Prostate gland (tissue), 2 donors: Measurements from ENCODE around the gene FAM120B. TPM values are rescaled to one million over a fixed set of nuclear protein-coding genes. Genes with fewer than 3 reads are reported as not detected.

Experiments
- DNase-seq: peaks from one replicate; pipeline ENCODE4 v3.0.0-alpha.2; 2019; ENCODE audit warnings: low spot score
- H3K27ac ChIP-seq, 2 donors: fragments of 200-600 bp; sonication (generic); 2 replicates each; pipeline ENCODE4 v1.5.1; 2017 to 2019
- H3K27me3 ChIP-seq: fragments of 200-600 bp; sonication (generic); replicated peaks from 2 replicates; pipeline ENCODE4 v1.5.1; 2019; ENCODE audit not compliant: insufficient read depth
- H3K36me3 ChIP-seq, 2 donors: fragments of 200-600 bp; sonication (generic); 1 replicate in 1 of 2; 2 replicates in 1 of 2; pipeline versions ENCODE4 v1.5.1 to v1.8.1; 2017 to 2019
- H3K4me1 ChIP-seq: fragments of 200-600 bp; sonication (generic); replicated peaks from 2 replicates; pipeline ENCODE4 v1.5.1; 2019
- H3K4me3 ChIP-seq, 2 donors: fragments of 200-600 bp; sonication (generic); 2 replicates each; pipeline ENCODE4 v1.5.1; 2017 to 2019
- H3K9me3 ChIP-seq: fragments of 200-600 bp; sonication (generic); 2 replicates; pipeline ENCODE4 v1.5.1; 2017
- CTCF ChIP-seq, 4 experiments: fragments of 200-600 bp in 2 of 4; fragments of 450-650 bp in 2 of 4; sonication (generic) in 2 of 4; IDR thresholded peaks; 1 replicate in 3 of 4; 2 replicates in 1 of 4; pipeline ENCODE4 v1.5.1; 2016 to 2019; ENCODE audit warnings: antibody characterized with exemption in 4 of 4, mild to moderate bottlenecking in 2 of 4, moderate library complexity in 2 of 4
- POLR2A ChIP-seq: fragments of 450-650 bp; IDR thresholded peaks from one replicate; pipeline ENCODE4 v1.6.1; 2016; ENCODE audit warnings: antibody characterized with exemption, mild to moderate bottlenecking
- POLR2AphosphoS5 ChIP-seq: sonication (generic); formaldehyde crosslinking; IDR thresholded peaks from one replicate; pipeline ENCODE4 v1.6.1; 2017; ENCODE audit warnings: antibody characterized with exemption
- WGBS: methylation state at CpG from one replicate; pipeline ENCODE4 v1.1.5; 2018; 5-methylcytosine and 5-hydroxymethylcytosine counted together
- intact Hi-C: fragments of 100-400 bp; cut with DNase I; formaldehyde crosslinking; loops from one replicate; pipeline ENCODE4 v1.14.2; 2022
- total RNA-seq, 2 donors: library from RNA; depleted of rRNA; stranded (reverse); fragments of >200 nt; gene quantifications; one replicate each; pipeline ENCODE4 v1.1.0, GENCODE V29; 2016

FAM120B gene
- total RNA-seq, 2 donors from 2014 or later = 28.8 to 45.0 TPM

- peaks cover 7% of the 10 kb centered on the region for H3K4me1 ChIP-seq
- no peaks in the 10 kb centered on the region for H3K27me3 ChIP-seq
- peaks cover 0 to 4% of the 10 kb centered on the region in 2 donors for H3K36me3 ChIP-seq
- 94% methylated on average over 1 of the region's 1 CpG for WGBS
- no peaks in the 10 kb centered on the region for H3K9me3 ChIP-seq
- no peak overlapping the region for H3K4me3 ChIP-seq
- no peak for DNase-seq
- TF ChIP-seq POLR2AphosphoS5 (no peak), POLR2A (no peak)
- intact Hi-C loops = no loop called here
- no peak overlapping the region for H3K27ac ChIP-seq
These were observed 55.6 kb downstream of the FAM120B start for GRCh38 chr6:170362121-170362520.

- WGBS = 80% methylated on average over 5 of the region's 5 CpGs
- DNase-seq = no peak
- Histone ChIP-seq H3K27ac (no peak overlapping the region), H3K9me3 (no peaks in the 10 kb centered on the region), H3K4me1 (no peaks in the 10 kb centered on the region), H3K27me3 (no peaks in the 10 kb centered on the region), H3K36me3 (peaks cover 0 to 4% of the 10 kb centered on the region in 2 donors), H3K4me3 (no peak overlapping the region)
- TF ChIP-seq POLR2A (no peak), POLR2AphosphoS5 (no peak), CTCF (IDR thresholded peaks at IDR 0.05) (no peak)
- intact Hi-C loops = no loop called here
These were observed 56.7 kb downstream of the FAM120B start for GRCh38 chr6:170363255-170363654.

- H3K4me1 ChIP-seq = no peaks in the 10 kb centered on the region
- no peaks in the 10 kb centered on the region for H3K27me3 ChIP-seq
- intact Hi-C loops = no loop called here
- H3K36me3 ChIP-seq = peaks cover 0 to 4% of the 10 kb centered on the region in 2 donors
- 92% methylated on average over 4 of the region's 4 CpGs for WGBS
- H3K4me3 ChIP-seq = no peak overlapping the region
- H3K9me3 ChIP-seq = no peaks in the 10 kb centered on the region
- no peak overlapping the region for H3K27ac ChIP-seq
- DNase-seq = no peak
- TF ChIP-seq POLR2AphosphoS5 (no peak), POLR2A (no peak), CTCF (IDR thresholded peaks at IDR 0.05) (no peak)
These were observed 58.6 kb downstream of the FAM120B start for GRCh38 chr6:170365121-170365520.

GRCh38 chr6:170365593-170365992 lies 59.0 kb downstream of the FAM120B start:
- intact Hi-C loops = no loop called here
- Histone ChIP-seq H3K9me3 (no peaks in the 10 kb centered on the region), H3K4me1 (no peaks in the 10 kb centered on the region), H3K27ac (no peak overlapping the region), H3K36me3 (no peaks in the 10 kb centered on the region), H3K4me3 (no peak overlapping the region), H3K27me3 (no peaks in the 10 kb centered on the region)
- no peak for TF ChIP-seq POLR2AphosphoS5
- TF ChIP-seq POLR2A = no peak
- no peak for TF ChIP-seq CTCF (IDR thresholded peaks at IDR 0.05)
- DNase-seq = no peak
- WGBS = 68% methylated on average over 7 of the region's 7 CpGs

DNA sequence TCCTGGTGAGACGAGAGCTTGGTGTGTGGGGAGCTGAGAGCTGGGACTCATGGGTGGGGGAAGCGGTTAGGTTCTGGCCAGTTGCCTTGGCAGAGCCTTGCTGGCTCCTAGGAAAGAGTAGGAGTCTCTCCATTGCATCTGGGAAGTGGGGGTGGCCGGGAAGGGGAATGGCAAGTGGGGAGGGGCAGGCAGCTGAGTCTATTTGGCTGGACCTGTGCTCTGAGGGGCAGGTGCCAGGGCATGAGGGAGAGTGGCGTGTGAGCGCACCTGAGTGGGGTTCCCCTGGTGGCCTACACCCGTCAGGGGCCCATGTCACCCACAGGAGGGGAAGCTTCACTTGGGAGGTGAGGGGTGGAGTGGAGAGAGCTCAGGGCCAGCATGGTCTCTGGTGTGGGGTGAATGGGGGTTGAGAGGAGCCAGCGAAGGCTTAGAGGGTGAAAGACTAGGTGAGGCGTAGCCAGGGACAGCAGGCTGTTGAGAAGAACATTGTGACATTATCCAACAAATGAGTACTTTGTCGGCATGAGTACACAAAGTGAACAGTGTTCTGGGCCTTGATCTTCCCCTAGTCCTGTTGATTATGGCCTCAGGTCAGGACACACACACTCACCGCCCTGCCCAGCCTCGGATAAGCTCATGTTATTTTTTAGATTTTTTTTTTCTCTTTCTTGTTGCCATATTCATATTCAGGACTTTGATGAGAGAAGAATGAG lies 59.8 kb downstream of the FAM120B start:
- WGBS = 74% methylated on average over 11 of the region's 11 CpGs
- no peaks in the 10 kb centered on the region for H3K36me3 ChIP-seq

DNA sequence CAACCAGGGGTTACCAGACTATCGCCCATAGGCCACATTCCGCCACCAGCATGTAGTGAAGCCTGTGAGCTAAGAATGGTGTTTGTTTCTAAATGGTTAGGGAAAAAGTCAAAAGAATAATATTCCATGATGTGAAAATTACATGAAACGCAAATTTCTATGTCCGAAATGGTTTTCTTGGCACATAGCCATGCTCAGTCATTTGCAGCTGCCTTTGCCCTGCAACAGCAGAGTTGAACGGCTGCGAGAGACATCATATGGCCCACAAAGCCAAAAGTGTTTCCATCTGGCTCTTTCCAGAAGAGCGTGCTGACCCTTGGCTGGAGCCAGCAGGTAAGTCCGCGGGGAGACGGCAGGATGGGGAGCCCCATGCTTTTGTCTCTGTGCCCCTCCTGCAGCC lies 60.7 kb downstream of the FAM120B start:
- DNase-seq = no peak
- Histone ChIP-seq H3K27me3 (no peaks in the 10 kb centered on the region), H3K4me3 (no peak overlapping the region), H3K27ac (no peak overlapping the region), H3K9me3 (no peaks in the 10 kb centered on the region), H3K36me3 (no peaks in the 10 kb centered on the region), H3K4me1 (no peaks in the 10 kb centered on the region)
- intact Hi-C loops = no loop called here
- TF ChIP-seq POLR2A (no peak), POLR2AphosphoS5 (no peak), CTCF (IDR thresholded peaks at IDR 0.05) (no peak)
- 92% methylated on average over 10 of the region's 10 CpGs for WGBS

More for the DNA sequence above, 59.8 kb downstream of the FAM120B start:
- H3K27ac ChIP-seq = no peak overlapping the region
- no peak for DNase-seq
- intact Hi-C loops = no loop called here
- no peak overlapping the region for H3K4me3 ChIP-seq
- no peaks in the 10 kb centered on the region for H3K4me1 ChIP-seq
- H3K27me3 ChIP-seq = no peaks in the 10 kb centered on the region
- no peak for TF ChIP-seq POLR2A
- H3K9me3 ChIP-seq = no peaks in the 10 kb centered on the region
